DND-41 (cell line): Measurements from ENCODE around the gene PIK3AP1.
"Not testable (repeated sequence)": the region's sequence is repeated elsewhere in the genome, so short reads cannot be mapped to it uniquely, and the experiment has no call there.

Experiments used
- ATAC-seq: fragments of 200-7000 bp; cut with Tn5 transposase; 3 replicates; pipeline ENCODE4 v1.9.1; 2021; ENCODE audit warnings: low read depth; ENCODE audit not compliant: insufficient read depth
- DNase-seq: peaks from one replicate; pipeline ENCODE4 v3.0.0-alpha.2; 2020
- H2AFZ ChIP-seq: 2 replicates; pipeline ENCODE4 v1.6.0; 2012; ENCODE audit warnings: low read depth, low read length
- H3K27ac ChIP-seq: 2 replicates; pipeline ENCODE4 v1.5.1; 2012; ENCODE audit warnings: low read length, inconsistent platforms
- H3K27me3 ChIP-seq: fragments of 200-600 bp; sonication (generic); 2 replicates; pipeline ENCODE4 v1.6.0; 2012; ENCODE audit warnings: low read length, mild to moderate bottlenecking, inconsistent platforms; ENCODE audit not compliant: insufficient read depth, poor library complexity
- H3K36me3 ChIP-seq: 2 replicates; pipeline ENCODE4 v1.5.1; 2012; ENCODE audit warnings: low read length, inconsistent platforms; ENCODE audit not compliant: insufficient read depth
- H3K4me1 ChIP-seq: 2 replicates; pipeline ENCODE4 v1.5.1; 2012; ENCODE audit warnings: mild to moderate bottlenecking, low read length; ENCODE audit not compliant: insufficient read depth
- H3K4me2 ChIP-seq: 2 replicates; pipeline ENCODE4 v1.6.0; 2012; ENCODE audit warnings: mild to moderate bottlenecking, moderate library complexity, low read length, inconsistent platforms; ENCODE audit not compliant: insufficient read depth
- H3K4me3 ChIP-seq, 2 experiments: fragments of 200-600 bp in 1 of 2; shearing (Covaris generic) in 1 of 2; 2 replicates each; pipeline ENCODE4 v1.5.1; 2012 to 2016; ENCODE audit warnings: inconsistent platforms in 2 of 2, low read length in 2 of 2, mild to moderate bottlenecking in 2 of 2, low read depth in 1 of 2, moderate library complexity in 1 of 2
- H3K79me2 ChIP-seq: 2 replicates; pipeline ENCODE4 v1.6.0; 2012; ENCODE audit warnings: low read length, inconsistent platforms; ENCODE audit not compliant: insufficient read depth
- H3K9ac ChIP-seq: 2 replicates; pipeline ENCODE4 v1.6.0; 2012; ENCODE audit warnings: low read depth, mild to moderate bottlenecking, inconsistent platforms, low read length, moderate library complexity
- H3K9me3 ChIP-seq: 2 replicates; pipeline ENCODE4 v1.5.1; 2012; ENCODE audit warnings: low read length, moderate library complexity, mild to moderate bottlenecking, inconsistent platforms; ENCODE audit not compliant: insufficient read depth, severe bottlenecking
- H4K20me1 ChIP-seq: 2 replicates; pipeline ENCODE4 v1.6.0; 2012; ENCODE audit warnings: low read length; ENCODE audit not compliant: insufficient read depth
- CTCF ChIP-seq: IDR thresholded peaks from 2 replicates; pipeline ENCODE4 v1.5.1; 2012; ENCODE audit warnings: borderline replicate concordance, low read length, moderate library complexity, mild to moderate bottlenecking; ENCODE audit not compliant: poor library complexity, severe bottlenecking; ENCODE audit errors: extremely low read depth
- EZH2 ChIP-seq: IDR thresholded peaks from 3 replicates; pipeline ENCODE4 v1.6.1; 2012; ENCODE audit warnings: borderline replicate concordance, low read depth, mild to moderate bottlenecking, moderate library complexity, low read length, inconsistent platforms; ENCODE audit not compliant: severe bottlenecking

PIK3AP1 gene

DNA sequence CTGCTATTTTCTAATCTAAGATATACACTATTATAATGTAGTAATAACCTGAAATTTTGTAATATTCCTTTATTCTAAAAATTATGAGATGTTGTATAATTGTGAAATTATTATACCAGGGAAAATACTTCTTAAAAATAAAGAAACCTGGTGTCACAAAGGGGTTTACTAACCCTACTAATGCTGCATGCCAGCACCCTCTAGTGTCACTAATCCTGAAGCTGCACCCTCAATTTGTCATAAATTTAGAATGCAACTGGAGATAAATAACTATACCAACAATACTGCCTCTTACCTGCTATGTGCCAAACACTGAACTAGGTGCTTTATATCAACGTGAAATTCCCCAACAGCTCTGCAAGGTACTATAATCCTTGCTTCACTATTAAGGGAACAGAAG, 164.3 kb downstream of the PIK3AP1 start:
- Histone ChIP-seq H3K4me1 (no peaks in the 10 kb centered on the region), H3K27me3 (no peaks in the 10 kb centered on the region), H3K36me3 (peaks cover 87% of the 10 kb centered on the region), H4K20me1 (peaks cover 10% of the 10 kb centered on the region; the same call in 1 of the 2 replicates), H2AFZ (no peak overlapping the region), H3K4me3 (no peak overlapping the region), H3K4me2 (no peak overlapping the region), H3K27ac (no peak overlapping the region), H3K9me3 (no peaks in the 10 kb centered on the region), H3K9ac (no peak overlapping the region), H3K79me2 (no peaks in the 10 kb centered on the region)
- DNase-seq, result peak; percentile 16
- ATAC-seq, result no peak
- peak; percentile 65 for TF ChIP-seq CTCF
- no peak for TF ChIP-seq EZH2

DNA sequence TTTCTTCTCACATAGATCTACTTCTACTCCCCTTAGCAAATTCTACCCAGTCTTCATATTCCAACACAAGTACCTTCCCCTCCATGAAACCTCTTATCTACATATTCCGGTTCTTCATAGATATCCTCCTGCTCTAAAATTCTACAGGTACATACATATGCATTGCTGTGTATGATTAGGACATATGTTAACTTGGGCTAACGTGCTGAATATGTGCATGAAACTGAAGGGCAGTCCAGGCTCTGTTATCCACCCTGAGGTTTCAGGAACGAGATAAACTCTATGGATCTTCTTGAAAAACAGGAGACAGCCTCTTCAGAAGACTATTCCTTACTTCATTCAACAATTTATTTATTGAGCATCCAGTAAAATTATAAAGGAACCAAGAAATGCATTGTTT, 165.0 kb downstream of the PIK3AP1 start:
- H3K36me3 ChIP-seq, result peaks cover 87% of the 10 kb centered on the region
- no peak overlapping the region for H3K4me3 ChIP-seq
- ATAC-seq, result no peak
- H2AFZ ChIP-seq, result no peak overlapping the region
- peaks cover 10% of the 10 kb centered on the region; the same call in 1 of the 2 replicates for H4K20me1 ChIP-seq
- no peaks in the 10 kb centered on the region for H3K4me1 ChIP-seq
- no peak for DNase-seq
- no peaks in the 10 kb centered on the region for H3K9me3 ChIP-seq
- no peaks in the 10 kb centered on the region for H3K27me3 ChIP-seq
- H3K4me2 ChIP-seq, result no peak overlapping the region
- H3K27ac ChIP-seq, result no peak overlapping the region
- no peak overlapping the region for H3K9ac ChIP-seq
- no peaks in the 10 kb centered on the region for H3K79me2 ChIP-seq
- TF ChIP-seq CTCF (no peak), EZH2 (no peak)

- no peak overlapping the region for H3K4me3 ChIP-seq
- peaks cover 93% of the 10 kb centered on the region for H3K36me3 ChIP-seq
- no peaks in the 10 kb centered on the region for H3K4me1 ChIP-seq
- no peaks in the 10 kb centered on the region for H3K9me3 ChIP-seq
- TF ChIP-seq EZH2 (no peak), CTCF (no peak)
- no peak overlapping the region for H3K27ac ChIP-seq
- no peaks in the 10 kb centered on the region; the same call in 1 of the 2 replicates for H4K20me1 ChIP-seq
- no peak for ATAC-seq
- no peaks in the 10 kb centered on the region for H3K27me3 ChIP-seq
- DNase-seq, result no peak
- H3K4me2 ChIP-seq, result no peak overlapping the region
- H3K79me2 ChIP-seq, result no peaks in the 10 kb centered on the region
- H3K9ac ChIP-seq, result no peak overlapping the region
- H2AFZ ChIP-seq, result no peak overlapping the region
These were observed 171.7 kb downstream of the PIK3AP1 start for GRCh38 chr10:96548589-96548988.

- H3K27ac ChIP-seq, H3K9me3 ChIP-seq, H3K4me3 ChIP-seq, ATAC-seq, H3K9ac ChIP-seq, H3K4me1 ChIP-seq, H4K20me1 ChIP-seq, H3K4me2 ChIP-seq, H3K79me2 ChIP-seq, H3K27me3 ChIP-seq, H2AFZ ChIP-seq, DNase-seq: not testable (repeated sequence)
- peaks cover 88% of the 10 kb centered on the region for H3K36me3 ChIP-seq
These were observed 174.8 kb downstream of the PIK3AP1 start for GRCh38 chr10:96545558-96545957.
